ENCODE results near the gene USO1. TPM values are rescaled to one million over a fixed set of nuclear protein-coding genes. Genes with fewer than 3 reads are reported as not detected.

Gene USO1, protein sequence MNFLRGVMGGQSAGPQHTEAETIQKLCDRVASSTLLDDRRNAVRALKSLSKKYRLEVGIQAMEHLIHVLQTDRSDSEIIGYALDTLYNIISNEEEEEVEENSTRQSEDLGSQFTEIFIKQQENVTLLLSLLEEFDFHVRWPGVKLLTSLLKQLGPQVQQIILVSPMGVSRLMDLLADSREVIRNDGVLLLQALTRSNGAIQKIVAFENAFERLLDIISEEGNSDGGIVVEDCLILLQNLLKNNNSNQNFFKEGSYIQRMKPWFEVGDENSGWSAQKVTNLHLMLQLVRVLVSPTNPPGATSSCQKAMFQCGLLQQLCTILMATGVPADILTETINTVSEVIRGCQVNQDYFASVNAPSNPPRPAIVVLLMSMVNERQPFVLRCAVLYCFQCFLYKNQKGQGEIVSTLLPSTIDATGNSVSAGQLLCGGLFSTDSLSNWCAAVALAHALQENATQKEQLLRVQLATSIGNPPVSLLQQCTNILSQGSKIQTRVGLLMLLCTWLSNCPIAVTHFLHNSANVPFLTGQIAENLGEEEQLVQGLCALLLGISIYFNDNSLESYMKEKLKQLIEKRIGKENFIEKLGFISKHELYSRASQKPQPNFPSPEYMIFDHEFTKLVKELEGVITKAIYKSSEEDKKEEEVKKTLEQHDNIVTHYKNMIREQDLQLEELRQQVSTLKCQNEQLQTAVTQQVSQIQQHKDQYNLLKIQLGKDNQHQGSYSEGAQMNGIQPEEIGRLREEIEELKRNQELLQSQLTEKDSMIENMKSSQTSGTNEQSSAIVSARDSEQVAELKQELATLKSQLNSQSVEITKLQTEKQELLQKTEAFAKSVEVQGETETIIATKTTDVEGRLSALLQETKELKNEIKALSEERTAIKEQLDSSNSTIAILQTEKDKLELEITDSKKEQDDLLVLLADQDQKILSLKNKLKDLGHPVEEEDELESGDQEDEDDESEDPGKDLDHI
- 104 and 114 TPM in 2 replicates for total RNA-seq

DNA sequence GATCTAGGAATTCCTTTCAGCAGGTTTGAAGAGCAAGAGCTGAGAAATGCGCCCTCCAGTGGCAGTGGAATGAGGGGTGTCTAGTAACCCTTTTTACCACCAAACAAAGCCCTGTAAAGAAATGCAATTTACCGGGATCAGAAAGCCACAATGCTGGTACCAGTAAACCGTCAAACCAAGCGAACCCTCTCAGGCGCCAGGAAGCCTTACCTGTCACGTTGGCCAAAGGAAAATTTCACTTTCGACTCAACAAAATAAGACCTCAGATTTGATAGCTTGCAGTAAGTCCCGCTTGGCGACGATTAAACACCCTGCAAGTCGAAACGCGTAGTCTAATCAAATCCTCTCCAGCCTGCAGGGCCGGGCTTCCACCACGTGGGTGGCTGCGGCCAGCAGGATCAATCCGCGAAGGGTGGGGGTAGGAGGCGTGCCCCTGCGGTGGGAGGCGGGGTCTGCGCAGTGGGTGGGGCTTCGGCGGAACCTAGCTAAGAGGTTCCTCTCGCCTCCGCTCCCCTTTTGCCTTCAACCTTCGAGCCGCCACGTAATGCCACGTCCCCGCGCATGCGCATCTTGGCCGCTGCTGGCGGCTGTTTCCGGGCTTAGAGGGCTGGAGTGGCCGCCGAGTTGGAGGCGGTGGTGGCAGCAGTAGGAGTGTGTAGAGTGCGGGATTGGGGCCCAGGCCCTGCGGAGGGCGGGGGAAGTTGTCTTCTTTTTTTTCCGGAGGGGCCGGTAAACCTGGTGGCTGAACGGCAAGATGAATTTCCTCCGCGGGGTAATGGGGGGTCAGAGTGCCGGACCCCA is at the start of gene USO1:
Gene USO1 (plus strand): TSS at position 512 of the 801 bp plus-strand sequence. CDS start 243 bp downstream, at position 755.

Other genes with a start within 250 kb of the USO1 start
- 32.6 and 33.2 TPM in 2 replicates for gene RCHY1, start 210.2 kb upstream of the USO1 start, total RNA-seq
- 12.4 and 16.3 TPM in 2 replicates for gene THAP6, start 210.1 kb upstream of the USO1 start, total RNA-seq
- gene ODAPH, start 168.5 kb upstream of the USO1 start, total RNA-seq: not detected in 2 replicates
- 0.26 and 0.44 TPM in 2 replicates for gene CDKL2, start 94.0 kb upstream of the USO1 start, total RNA-seq
- 123 and 130 TPM in 2 replicates for gene G3BP2, start 51.2 kb upstream of the USO1 start, total RNA-seq
- not detected in 2 replicates for gene PPEF2, start 177.9 kb downstream of the USO1 start, total RNA-seq
- 49.1 and 54.2 TPM in 2 replicates for gene NAAA, start 216.4 kb downstream of the USO1 start, total RNA-seq